ACC112 (cell line): ENCODE results near the gene CACNA1H.
"Not testable (repeated sequence)": the region's sequence is repeated elsewhere in the genome, so short reads cannot be mapped to it uniquely, and the experiment has no call there.

ENCODE experiments used
- H2AFZ ChIP-seq: fragments of 200-600 bp; sonication (generic); one replicate; pipeline ENCODE4 v1.6.0; 2017; ENCODE audit warnings: antibody characterized with exemption, low read length; ENCODE audit not compliant: unreplicated experiment
- H3K27ac ChIP-seq: fragments of 200-600 bp; sonication (generic); 2 replicates; pipeline ENCODE4 v1.5.1; 2014; ENCODE audit warnings: low read depth, mild to moderate bottlenecking, antibody characterized with exemption, low read length, moderate library complexity
- H3K27me3 ChIP-seq: fragments of 200-600 bp; sonication (generic); 2 replicates; pipeline ENCODE4 v1.6.1; 2014; ENCODE audit warnings: mild to moderate bottlenecking, antibody characterized with exemption, low read length, moderate library complexity, mixed read lengths; ENCODE audit not compliant: insufficient read depth
- H3K36me3 ChIP-seq: fragments of 200-600 bp; sonication (generic); 2 replicates; pipeline ENCODE4 v1.6.1; 2016; ENCODE audit warnings: mild to moderate bottlenecking, antibody characterized with exemption, low read length, moderate library complexity, mixed read lengths; ENCODE audit not compliant: insufficient read depth
- H3K4me1 ChIP-seq: fragments of 200-600 bp; sonication (generic); one replicate; pipeline ENCODE4 v1.6.1; 2016; ENCODE audit warnings: low read length, mixed read lengths; ENCODE audit not compliant: insufficient read depth, unreplicated experiment, control insufficient read depth
- H3K4me3 ChIP-seq: fragments of 200-600 bp; sonication (generic); 2 replicates; pipeline ENCODE4 v1.5.1; 2014; ENCODE audit warnings: mild to moderate bottlenecking, low read depth, low read length
- H3K79me2 ChIP-seq: fragments of 200-600 bp; sonication (generic); one replicate; pipeline ENCODE4 v1.6.0; 2016; ENCODE audit warnings: low read length; ENCODE audit not compliant: control insufficient read depth, unreplicated experiment, insufficient read depth

Gene CACNA1H

DNA sequence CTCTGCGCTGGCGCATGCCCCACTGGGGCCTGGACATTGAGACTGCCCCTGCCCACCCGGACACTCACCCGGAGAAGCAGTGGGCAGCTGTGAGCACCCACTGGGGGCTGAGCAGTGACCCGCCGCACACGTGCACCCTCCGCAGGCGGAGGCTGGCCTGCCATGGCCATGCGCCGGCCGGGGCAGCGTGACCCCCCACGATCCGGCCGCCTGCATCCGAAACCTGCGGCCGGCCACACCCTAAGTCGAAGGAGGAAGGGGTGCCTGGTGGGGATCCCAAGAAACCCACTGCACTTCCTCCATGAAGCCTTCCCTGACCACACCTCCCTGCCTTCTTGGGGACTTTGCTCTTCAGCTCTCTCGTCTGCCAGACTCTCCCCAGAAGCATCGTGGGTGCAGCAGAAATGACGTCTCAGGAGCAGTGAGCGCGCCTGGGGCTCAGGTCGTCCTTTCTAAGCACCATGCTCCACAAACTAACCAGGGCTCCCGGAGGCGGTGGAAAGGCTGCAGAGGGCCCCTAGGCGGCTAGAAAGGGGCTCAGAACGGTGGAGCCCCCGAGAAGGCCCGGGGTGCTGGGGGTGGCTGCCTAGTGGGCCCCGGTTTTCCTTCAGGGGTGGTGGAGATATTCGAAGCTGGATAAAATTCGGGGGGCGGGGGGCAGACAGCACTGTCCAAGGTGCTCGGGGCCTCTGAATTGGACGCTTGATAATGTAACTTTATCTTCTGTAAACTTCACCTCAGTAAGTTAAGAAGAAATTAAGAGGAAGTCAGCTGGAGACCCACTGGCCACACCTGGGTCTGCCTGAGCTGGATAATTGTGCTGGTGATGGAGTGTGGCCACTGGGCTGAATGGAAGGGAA is 70.7 kb downstream of the CACNA1H start:
- no peak overlapping the region for H3K4me3 ChIP-seq
- H3K36me3 ChIP-seq: no peaks in the 10 kb centered on the region
- H3K4me1 ChIP-seq: peaks cover 7% of the 10 kb centered on the region
- no peaks in the 10 kb centered on the region for H3K79me2 ChIP-seq
- no peak overlapping the region for H2AFZ ChIP-seq
- no peaks in the 10 kb centered on the region for H3K27me3 ChIP-seq
- no peak overlapping the region for H3K27ac ChIP-seq

DNA sequence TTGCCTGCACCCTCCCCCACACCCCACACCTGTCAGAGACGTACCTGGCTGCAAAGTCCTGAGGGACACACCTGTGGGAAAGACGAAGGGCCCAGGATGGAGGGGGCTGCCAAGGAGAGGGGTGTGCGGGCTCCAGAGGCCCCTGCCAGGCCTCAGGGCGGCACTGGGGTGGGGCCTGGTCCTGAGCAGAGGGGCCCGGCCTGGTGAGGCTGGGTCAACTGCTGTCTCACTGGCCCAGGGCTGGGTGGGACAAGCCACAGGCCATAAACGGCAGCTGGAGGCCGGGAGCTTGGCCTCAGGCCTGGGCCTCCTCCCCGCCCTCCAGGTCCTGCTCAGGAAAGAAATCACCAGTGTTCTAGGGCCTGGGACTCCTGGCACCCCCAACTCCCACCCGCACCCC is 71.7 kb downstream of the CACNA1H start:
- Histone ChIP-seq H3K36me3 (no peaks in the 10 kb centered on the region), H3K4me3 (no peak overlapping the region), H3K4me1 (peaks cover 7% of the 10 kb centered on the region), H3K27ac (no peak overlapping the region), H3K79me2 (no peaks in the 10 kb centered on the region), H3K27me3 (no peaks in the 10 kb centered on the region), H2AFZ (no peak overlapping the region)

DNA sequence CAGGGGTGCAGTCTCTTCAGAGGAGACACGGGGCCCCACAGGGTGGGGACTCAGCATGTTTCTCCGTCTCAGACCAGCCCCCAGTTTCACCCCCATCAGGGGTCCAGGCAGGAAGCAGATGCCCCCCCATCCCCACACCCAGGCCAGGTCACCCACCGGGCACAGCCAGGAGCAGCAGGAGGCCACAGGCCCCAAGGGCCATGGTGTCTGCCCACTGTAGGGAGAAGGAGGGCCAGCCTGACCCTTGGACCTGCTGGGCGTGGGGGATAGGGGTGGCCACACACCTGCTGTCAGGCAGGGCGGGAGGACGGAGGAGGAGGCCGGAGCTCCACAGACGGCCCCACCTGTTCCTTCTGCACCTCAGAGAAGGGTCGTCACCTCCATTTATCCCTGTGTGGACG is 72.1 kb downstream of the CACNA1H start, which contains the start of gene TPSG1:
Gene TPSG1 (minus strand): TSS at position 218 of the 401 bp plus-strand sequence. CDS start 16 bp downstream, at position 202.
- peak within 1 kb of the TSS; percentile 23 for H2AFZ ChIP-seq
- H3K4me3 ChIP-seq: no peak within 1 kb of the TSS
- H3K79me2 ChIP-seq: no peaks in the 10 kb centered on the region
- no peaks in the 10 kb centered on the region for H3K27me3 ChIP-seq
- H3K36me3 ChIP-seq: no peaks in the 10 kb centered on the region
- H3K27ac ChIP-seq: no peak within 1 kb of the TSS
- H3K4me1 ChIP-seq: peaks cover 7% of the 10 kb centered on the region

DNA sequence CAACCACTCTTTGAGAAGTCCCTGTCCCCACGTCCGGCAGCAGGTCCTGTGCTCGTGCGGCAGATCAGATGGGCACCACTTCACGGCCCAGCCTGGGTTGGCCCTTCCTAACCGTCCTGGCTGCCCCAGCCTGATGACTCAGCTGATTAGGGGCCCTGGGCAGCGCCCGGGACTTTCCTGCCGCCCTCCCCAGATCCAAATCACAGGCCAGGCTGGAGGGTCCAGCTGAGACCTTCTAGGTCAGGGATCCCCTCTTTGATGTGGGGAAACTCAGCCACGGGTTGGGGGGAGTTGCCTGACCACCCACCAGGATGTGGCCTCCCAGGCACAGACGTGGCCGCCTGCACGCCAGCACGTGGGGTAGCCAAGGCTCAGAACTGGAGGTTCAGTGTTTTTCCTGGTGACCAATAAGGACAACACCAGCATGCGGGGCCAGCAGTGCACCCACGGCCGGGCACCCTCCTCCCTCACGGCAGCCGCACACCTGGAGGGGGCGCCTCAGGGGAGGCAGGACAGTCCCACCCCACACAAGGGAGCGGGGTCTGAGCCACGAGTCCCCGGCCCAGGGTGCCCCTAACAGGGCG is 72.9 kb downstream of the CACNA1H start:
- H3K36me3 ChIP-seq, H3K27me3 ChIP-seq, H3K27ac ChIP-seq, H3K4me1 ChIP-seq, H3K79me2 ChIP-seq, H3K4me3 ChIP-seq: not testable (repeated sequence)
- H2AFZ ChIP-seq: peak overlapping the region; percentile 23

DNA sequence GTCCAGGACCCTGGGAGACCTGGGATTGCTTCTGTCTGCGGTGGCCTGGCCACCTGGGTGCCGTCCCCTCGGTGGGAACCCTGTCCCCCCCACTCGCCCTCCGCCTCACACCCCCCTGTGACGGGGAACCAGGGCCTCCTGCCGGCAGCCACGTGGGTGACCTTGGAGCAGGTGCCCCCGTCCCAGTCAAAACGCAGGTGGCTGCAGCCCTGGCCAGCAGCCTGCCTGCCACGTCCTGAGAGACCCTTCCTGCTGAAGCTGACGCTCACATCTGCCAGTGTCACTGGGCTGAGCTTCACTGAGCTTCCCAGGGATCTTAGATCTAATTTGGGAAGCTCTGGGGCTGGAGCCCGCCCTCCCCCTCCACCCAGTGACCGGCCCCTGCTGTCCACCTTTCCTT is 73.8 kb downstream of the CACNA1H start:
- not testable (repeated sequence) for H3K27ac ChIP-seq, H3K4me1 ChIP-seq, H3K79me2 ChIP-seq, H2AFZ ChIP-seq, H3K27me3 ChIP-seq, H3K4me3 ChIP-seq, H3K36me3 ChIP-seq

DNA sequence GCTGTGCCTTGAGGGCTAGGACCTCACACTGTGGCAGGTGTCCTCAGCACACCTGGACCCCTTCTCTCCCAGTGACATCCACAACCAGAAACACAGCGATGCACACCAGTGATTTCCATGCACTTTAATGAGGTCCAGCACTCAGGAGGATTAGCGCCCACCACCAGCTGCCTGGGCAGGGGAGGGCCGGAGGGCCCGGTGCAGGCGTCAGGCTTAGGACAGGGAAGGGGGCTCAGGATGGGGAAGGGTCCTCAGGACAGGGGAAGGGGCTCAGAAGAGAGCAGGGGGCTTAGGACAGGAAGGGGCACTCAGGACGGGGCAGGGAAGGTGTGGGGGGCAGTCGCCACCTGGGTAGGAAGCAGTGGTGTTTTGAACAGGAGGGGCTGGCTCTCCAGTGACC is 75.3 kb downstream of the CACNA1H start:
- not testable (repeated sequence) for H3K4me1 ChIP-seq, H3K79me2 ChIP-seq, H2AFZ ChIP-seq, H3K27ac ChIP-seq, H3K36me3 ChIP-seq, H3K27me3 ChIP-seq, H3K4me3 ChIP-seq

DNA sequence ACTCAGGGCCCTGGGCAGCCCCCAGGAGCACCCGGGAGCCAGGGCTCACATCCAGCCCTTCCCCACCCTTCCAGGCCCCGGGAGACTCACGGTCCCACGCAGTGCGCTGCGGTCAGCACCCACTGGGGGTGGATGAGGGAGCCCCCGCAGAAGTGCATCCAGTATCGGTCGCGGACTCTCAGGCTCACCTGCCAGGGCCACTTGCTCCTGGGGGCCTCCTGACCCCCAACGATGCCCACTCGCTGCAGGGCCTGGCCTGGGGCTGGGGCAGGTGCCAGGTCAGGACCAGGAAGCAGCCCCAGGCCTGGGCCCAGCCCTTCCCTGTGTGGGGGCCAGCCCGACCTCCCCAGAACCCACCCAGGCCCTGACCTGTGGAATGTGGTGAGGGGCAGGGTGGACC is 76.6 kb downstream of the CACNA1H start:
- not testable (repeated sequence) for H3K27ac ChIP-seq, H3K27me3 ChIP-seq, H3K4me1 ChIP-seq, H2AFZ ChIP-seq, H3K79me2 ChIP-seq, H3K4me3 ChIP-seq, H3K36me3 ChIP-seq

DNA sequence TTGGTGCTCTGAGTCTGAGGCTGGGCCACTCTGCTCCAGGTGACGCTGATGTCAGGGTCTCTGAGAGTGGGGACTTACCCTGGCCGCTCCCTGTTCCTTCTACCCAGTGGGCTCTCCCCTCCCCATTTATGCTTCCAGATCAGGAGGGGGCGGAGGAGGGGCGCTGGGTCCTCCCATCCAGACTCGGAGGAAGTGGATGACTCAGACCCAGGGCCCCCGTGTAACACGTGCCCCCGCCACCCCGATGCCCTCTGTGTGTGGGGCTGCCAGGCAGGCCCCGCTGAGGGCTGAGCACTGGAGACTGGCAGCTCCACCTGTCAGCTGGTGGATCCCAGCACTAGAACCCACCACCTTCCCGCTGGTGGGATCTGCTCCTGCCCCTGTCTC is 77.2 kb downstream of the CACNA1H start, which contains the start of gene TPSB2:
Gene TPSB2 (minus strand): TSS at position 101 of the 387 bp plus-strand sequence. CDS start 233 bp downstream, outside the sequence.
- not testable (repeated sequence) for H3K27me3 ChIP-seq, H3K4me3 ChIP-seq, H3K27ac ChIP-seq, H3K36me3 ChIP-seq, H3K4me1 ChIP-seq, H3K79me2 ChIP-seq, H2AFZ ChIP-seq

DNA sequence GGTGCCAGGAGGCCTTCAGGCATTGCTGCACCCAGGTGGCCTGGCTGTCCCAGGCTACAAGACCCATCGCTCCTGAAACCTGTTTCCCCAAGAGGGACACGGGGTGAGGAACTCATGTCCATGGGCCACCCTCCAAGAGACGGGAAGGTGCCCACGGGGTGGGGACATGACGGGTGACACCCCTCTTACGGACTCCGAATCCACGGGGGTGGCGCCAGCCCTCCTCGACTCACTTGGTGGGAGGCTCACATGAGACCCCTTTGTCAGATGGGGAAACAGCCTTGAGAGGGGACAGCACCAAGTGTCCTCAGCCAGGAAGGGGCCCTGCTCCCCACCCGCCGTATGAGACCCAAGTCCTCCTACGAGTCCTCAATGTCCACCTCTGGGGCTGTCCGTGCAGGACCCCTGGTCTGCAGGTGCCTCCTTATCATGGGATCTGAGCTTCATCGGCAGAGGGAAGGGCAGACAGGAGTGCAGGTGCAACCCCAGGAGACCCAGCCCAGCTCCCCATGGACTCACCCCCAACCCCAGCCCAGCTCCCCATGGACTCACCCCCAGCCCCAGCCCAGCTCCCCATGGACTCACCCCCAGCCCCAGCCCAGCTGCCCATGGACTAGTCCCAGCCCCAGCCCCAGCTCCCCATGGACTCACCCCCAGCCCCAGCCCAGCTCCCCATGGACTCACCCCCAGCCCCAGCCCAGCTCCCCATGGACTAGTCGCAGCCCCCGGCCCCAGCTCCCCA is 77.7 kb downstream of the CACNA1H start:
- H3K4me1 ChIP-seq: not testable (repeated sequence)

DNA sequence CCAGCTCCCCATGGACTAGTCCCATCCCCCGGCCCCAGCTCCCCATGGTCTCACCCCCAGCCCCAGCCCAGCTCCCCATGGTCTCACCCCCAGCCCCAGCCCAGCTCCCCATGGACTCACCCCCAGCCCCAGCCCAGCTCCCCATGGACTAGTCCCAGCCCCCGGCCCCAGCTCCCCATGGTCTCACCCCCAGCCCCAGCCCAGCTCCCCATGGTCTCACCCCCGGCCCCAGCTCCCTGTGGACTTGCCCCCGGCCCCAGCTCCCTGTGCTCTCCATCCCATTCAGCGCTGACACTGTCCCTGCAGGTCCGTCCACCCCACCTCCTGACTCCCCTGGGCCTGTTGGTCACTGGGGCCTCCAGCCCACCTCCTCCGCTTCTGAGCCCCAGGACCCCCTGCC is 78.4 kb downstream of the CACNA1H start:
- not testable (repeated sequence) for H3K36me3 ChIP-seq, H2AFZ ChIP-seq, H3K27ac ChIP-seq, H3K27me3 ChIP-seq, H3K4me1 ChIP-seq, H3K4me3 ChIP-seq, H3K79me2 ChIP-seq

More for the DNA sequence above, 77.7 kb downstream of the CACNA1H start:
- not testable (repeated sequence) for H3K79me2 ChIP-seq, H3K27me3 ChIP-seq, H3K27ac ChIP-seq, H3K4me3 ChIP-seq, H2AFZ ChIP-seq, H3K36me3 ChIP-seq
